ENCODE measurements around the gene LIX1.
"Not testable (repeated sequence)": the region's sequence is repeated elsewhere in the genome, so short reads cannot be mapped to it uniquely, and the experiment has no call there.

Gene LIX1

DNA sequence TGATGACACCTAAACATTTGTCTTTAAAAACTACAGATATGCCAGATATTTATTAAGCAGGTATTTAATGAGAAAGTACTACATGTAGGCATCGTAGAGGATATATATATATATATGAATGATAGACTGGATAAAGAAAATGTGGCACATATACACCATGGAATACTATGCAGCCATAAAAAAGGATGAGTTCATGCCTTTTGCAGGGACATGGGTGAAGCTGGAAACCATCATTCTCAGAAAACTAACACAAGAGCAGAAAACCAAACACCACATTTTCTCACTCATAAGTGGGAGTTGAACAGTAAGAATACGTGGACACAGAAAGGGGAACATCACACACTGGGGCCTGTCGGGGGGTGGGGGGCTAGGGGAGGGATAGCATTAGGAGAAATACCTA, 37.0 kb upstream of the LIX1 start:
- TF ChIP-seq ZNF146 (tag by site-specific recombination; IDR thresholded peaks at IDR 0.05) (peak; percentile 93), ZNF202 (tag by site-specific recombination; IDR thresholded peaks at IDR 0.05; ENCODE audit: borderline replicate concordance) (0 out of 2 replicates have a peak, but pooled peaks have one; percentile 48), ZNF280D (tag by site-specific recombination; IDR thresholded peaks at IDR 0.05) (0 out of 2 replicates have a peak, but pooled peaks have one; percentile 13)
- H3K4me1 ChIP-seq (ENCODE audit: control insufficient read depth, insufficient read depth, low read length); H3K4me3 ChIP-seq (ENCODE audit: low read depth, low read length); H3K9me3 ChIP-seq (ENCODE audit: control insufficient read depth, insufficient read depth, low read depth, low read length); POLR2A ChIA-PET; H3K27ac ChIP-seq (ENCODE audit: extremely low read depth, low read depth, low read length): not testable (repeated sequence)
- CTCF ChIA-PET = interaction anchor here (0.6 to 2.6 kb wide), 2 partner anchors 18 to 402 kb away, joined by 3 to 13 read pairs; no protein-coding TSS in a partner anchor
- H3K36me3 ChIP-seq (ENCODE audit: control insufficient read depth in 2 of 2, insufficient read depth in 1 of 2, low read length in 2 of 2) = peaks cover 37 to 54% of the 10 kb centered on the region in 2 experiments

GRCh38 chr5:97172227-97172626, 29.8 kb upstream of the LIX1 start:
- no peak overlapping the region for H3K4me3 ChIP-seq (ENCODE audit: low read depth, low read length)
- ChIA-PET CTCF (interaction anchor here (3.4 kb wide), 1 partner anchor 9 kb away, joined by 16 read pairs; no protein-coding TSS in a partner anchor), POLR2A (no interaction called here)
- H3K4me1 ChIP-seq (ENCODE audit: control insufficient read depth, insufficient read depth, low read length) = no peaks in the 10 kb centered on the region
- H3K9me3 ChIP-seq (ENCODE audit: control insufficient read depth, insufficient read depth, low read depth, low read length) = no peaks in the 10 kb centered on the region
- peaks cover 84 to 92% of the 10 kb centered on the region in 2 experiments for H3K36me3 ChIP-seq (ENCODE audit: control insufficient read depth in 2 of 2, insufficient read depth in 1 of 2, low read length in 2 of 2)
- no peak overlapping the region for H3K27ac ChIP-seq (ENCODE audit: extremely low read depth, low read depth, low read length)
- TF ChIP-seq SP2 (tag by site-specific recombination; IDR thresholded peaks at IDR 0.05) (no peak), ZBTB11 (tag by site-specific recombination; conservative IDR thresholded peaks at IDR 0.05; ENCODE audit: low read depth) (no peak), ZNF670 (tag by site-specific recombination; IDR thresholded peaks at IDR 0.05; ENCODE audit: low read depth) (no peak), ZXDB (tag by site-specific recombination; IDR thresholded peaks at IDR 0.05) (no peak), ZNF555 (tag by site-specific recombination; conservative IDR thresholded peaks at IDR 0.05) (no peak), ZNF266 (tag by site-specific recombination; IDR thresholded peaks at IDR 0.05; ENCODE audit: low read depth) (no peak), ZNF624 (tag by site-specific recombination; IDR thresholded peaks at IDR 0.05) (no peak), KLF10 (tag by site-specific recombination; IDR thresholded peaks at IDR 0.05) (no peak), ZNF341 (tag by site-specific recombination; IDR thresholded peaks at IDR 0.05; ENCODE audit: low read depth) (no peak), GFI1B (tag by site-specific recombination; IDR thresholded peaks at IDR 0.05) (no peak), ZNF701 (tag by site-specific recombination; IDR thresholded peaks at IDR 0.05) (no peak), REPIN1 (tag by site-specific recombination; IDR thresholded peaks at IDR 0.05; ENCODE audit: low read depth) (no peak), ZNF571 (tag by site-specific recombination; IDR thresholded peaks at IDR 0.05) (no peak), ZNF585B (tag by site-specific recombination; IDR thresholded peaks at IDR 0.05) (no peak), ZNF423 (tag by site-specific recombination; IDR thresholded peaks at IDR 0.05) (no peak)
- TF ChIP-seq, protein P1, sequence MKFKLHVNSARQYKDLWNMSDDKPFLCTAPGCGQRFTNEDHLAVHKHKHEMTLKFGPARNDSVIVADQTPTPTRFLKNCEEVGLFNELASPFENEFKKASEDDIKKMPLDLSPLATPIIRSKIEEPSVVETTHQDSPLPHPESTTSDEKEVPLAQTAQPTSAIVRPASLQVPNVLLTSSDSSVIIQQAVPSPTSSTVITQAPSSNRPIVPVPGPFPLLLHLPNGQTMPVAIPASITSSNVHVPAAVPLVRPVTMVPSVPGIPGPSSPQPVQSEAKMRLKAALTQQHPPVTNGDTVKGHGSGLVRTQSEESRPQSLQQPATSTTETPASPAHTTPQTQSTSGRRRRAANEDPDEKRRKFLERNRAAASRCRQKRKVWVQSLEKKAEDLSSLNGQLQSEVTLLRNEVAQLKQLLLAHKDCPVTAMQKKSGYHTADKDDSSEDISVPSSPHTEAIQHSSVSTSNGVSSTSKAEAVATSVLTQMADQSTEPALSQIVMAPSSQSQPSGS (tag by site-specific recombination; IDR thresholded peaks at IDR 0.05; ENCODE audit: low read depth) = no peak
